ENCODE measurements around the gene TRIM74.

- no peak for TF ChIP-seq CTCF (IDR thresholded peaks at IDR 0.05; ENCODE audit: control extremely low read depth in 1 of 3, insufficient read depth in 1 of 3, low read depth in 1 of 3, low read length in 3 of 3)
- 0 out of 4 replicates have a peak, but pooled peaks of 1 of the 2 experiments have one; percentile 29 for TF ChIP-seq SIN3A (conservative IDR thresholded peaks at IDR 0.05 in 1 of 2, IDR thresholded peaks at IDR 0.05 in 1 of 2; ENCODE audit: low read depth in 1 of 2, low read length in 2 of 2)
- TF ChIP-seq GTF2F1 (IDR thresholded peaks at IDR 0.05; ENCODE audit: borderline replicate concordance, low read depth, low read length), result no peak
- TF ChIP-seq RAD21 (IDR thresholded peaks at IDR 0.05 in 1 of 2, conservative IDR thresholded peaks at IDR 0.05 in 1 of 2; ENCODE audit: low read depth in 2 of 2, low read length in 2 of 2), result no peak
- no peak for TF ChIP-seq POLR2A (IDR thresholded peaks at IDR 0.05; ENCODE audit: control extremely low read depth in 1 of 2, low read depth in 2 of 2, low read length in 2 of 2)
- no peak for TF ChIP-seq ZNF274 (IDR thresholded peaks at IDR 0.05; ENCODE audit: borderline replicate concordance, extremely low read depth, low read length)
- no peak for TF ChIP-seq EP300 (IDR thresholded peaks at IDR 0.05; ENCODE audit: borderline replicate concordance in 1 of 2, low read depth in 2 of 2, low read length in 2 of 2)
- no peak for TF ChIP-seq HDAC2 (IDR thresholded peaks at IDR 0.05; ENCODE audit: borderline replicate concordance in 1 of 2, low read depth in 2 of 2, low read length in 2 of 2)
- TF ChIP-seq EZH2 (IDR thresholded peaks at IDR 0.05; ENCODE audit: low read depth, low read length, severe bottlenecking), result no peak
- no peak for TF ChIP-seq TEAD4 (IDR thresholded peaks at IDR 0.05; ENCODE audit: low read depth, low read length)
These were observed 43.6 kb downstream of the TRIM74 start for GRCh38 chr7:72925546-72926120.
